Gastroesophageal sphincter (tissue), 3 donors: Measurements from ENCODE around the gene GRIA4.

Source experiments
- POLR2AphosphoS5 ChIP-seq: sonication (generic); formaldehyde crosslinking; IDR thresholded peaks from one replicate; pipeline ENCODE4 v1.6.1; 2017; ENCODE audit warnings: antibody characterized with exemption
- TF ChIP-seq, protein P1 (sequence below), 4 experiments: fragments of 200-600 bp in 2 of 4; fragments of 450-650 bp in 2 of 4; sonication (generic) in 1 of 4; IDR thresholded peaks; one replicate each; pipeline ENCODE4 v1.5.1; 2017 to 2019; ENCODE audit warnings: antibody characterized with exemption in 4 of 4, mild to moderate bottlenecking in 2 of 4, moderate library complexity in 2 of 4

DNA sequence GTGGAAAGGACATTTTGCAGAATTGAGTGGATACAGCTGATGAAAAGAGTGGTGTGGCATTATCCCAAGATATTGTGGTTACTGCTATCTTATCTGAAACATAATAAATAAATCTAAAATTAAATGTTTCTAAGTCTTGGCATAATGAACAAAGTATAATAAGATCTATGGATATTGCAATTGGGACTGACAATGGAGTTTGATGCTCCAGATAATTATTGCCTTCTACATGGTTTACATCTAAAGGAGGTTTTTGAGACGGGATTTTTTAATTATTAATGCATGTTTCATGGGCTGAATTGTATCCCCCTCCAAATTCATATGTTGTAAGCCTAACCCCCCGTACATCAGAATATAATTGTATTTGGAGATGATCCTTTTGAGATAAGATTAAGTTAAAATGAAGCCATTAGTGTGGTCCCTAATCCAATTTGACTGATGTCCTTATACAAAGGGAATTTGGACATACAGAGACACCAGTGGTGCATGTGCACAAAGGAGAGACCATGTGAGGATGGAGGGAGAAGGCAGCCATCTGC is 213.7 kb downstream of the GRIA4 start:
- TF ChIP-seq, protein P1, sequence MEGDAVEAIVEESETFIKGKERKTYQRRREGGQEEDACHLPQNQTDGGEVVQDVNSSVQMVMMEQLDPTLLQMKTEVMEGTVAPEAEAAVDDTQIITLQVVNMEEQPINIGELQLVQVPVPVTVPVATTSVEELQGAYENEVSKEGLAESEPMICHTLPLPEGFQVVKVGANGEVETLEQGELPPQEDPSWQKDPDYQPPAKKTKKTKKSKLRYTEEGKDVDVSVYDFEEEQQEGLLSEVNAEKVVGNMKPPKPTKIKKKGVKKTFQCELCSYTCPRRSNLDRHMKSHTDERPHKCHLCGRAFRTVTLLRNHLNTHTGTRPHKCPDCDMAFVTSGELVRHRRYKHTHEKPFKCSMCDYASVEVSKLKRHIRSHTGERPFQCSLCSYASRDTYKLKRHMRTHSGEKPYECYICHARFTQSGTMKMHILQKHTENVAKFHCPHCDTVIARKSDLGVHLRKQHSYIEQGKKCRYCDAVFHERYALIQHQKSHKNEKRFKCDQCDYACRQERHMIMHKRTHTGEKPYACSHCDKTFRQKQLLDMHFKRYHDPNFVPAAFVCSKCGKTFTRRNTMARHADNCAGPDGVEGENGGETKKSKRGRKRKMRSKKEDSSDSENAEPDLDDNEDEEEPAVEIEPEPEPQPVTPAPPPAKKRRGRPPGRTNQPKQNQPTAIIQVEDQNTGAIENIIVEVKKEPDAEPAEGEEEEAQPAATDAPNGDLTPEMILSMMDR (IDR thresholded peaks at IDR 0.05): no peak
- no peak for TF ChIP-seq POLR2AphosphoS5
